ENCODE data around the gene BMP4. TPM values are rescaled to one million over a fixed set of nuclear protein-coding genes. Genes with fewer than 3 reads are reported as not detected.

BMP4 gene
- total RNA-seq, 4 donors from 2014 or later, result 9.1 to 24.5 (median 19.0) TPM

GRCh38 chr14:53971521-53971920 is 14.9 kb upstream of the BMP4 start:
- WGBS, 2 donors, result 89 to 95% methylated on average over 4 of the region's 4 CpGs
- intact Hi-C loops (cut with DNase I; ENCODE audit: low total_unique reads), result no loop called here
- no peak for TF ChIP-seq CTCF (IDR thresholded peaks at IDR 0.05)
- no peak for TF ChIP-seq POLR2A (IDR thresholded peaks at IDR 0.05)
- H3K4me3 ChIP-seq (ENCODE audit: low read depth, poor library complexity, severe bottlenecking), result no peak overlapping the region
- DNase-seq (ENCODE audit: low spot score in 2 of 2), result no peak

- TF ChIP-seq CTCF (IDR thresholded peaks at IDR 0.05) (no peak), POLR2A (IDR thresholded peaks at IDR 0.05) (no peak)
- intact Hi-C loops (cut with DNase I; ENCODE audit: low total_unique reads), result no loop called here
Measured at GRCh38 chr14:53969326-53969725, 12.7 kb upstream of the BMP4 start.

GRCh38 chr14:53968726-53969125 is 12.1 kb upstream of the BMP4 start:
- DNase-seq (ENCODE audit: low spot score in 2 of 2), result no peak
- intact Hi-C loops (cut with DNase I; ENCODE audit: low total_unique reads), result no loop called here
- WGBS, 2 donors, result 88 to 92% methylated on average over 3 of the region's 3 CpGs
- no peak for TF ChIP-seq CTCF (IDR thresholded peaks at IDR 0.05)
- no peak for TF ChIP-seq POLR2A (IDR thresholded peaks at IDR 0.05)
- H3K4me3 ChIP-seq (ENCODE audit: low read depth, poor library complexity, severe bottlenecking), result no peak overlapping the region

More at GRCh38 chr14:53969326-53969725, 12.7 kb upstream of the BMP4 start:
- DNase-seq (ENCODE audit: low spot score in 2 of 2), result no peak
- no peak overlapping the region for H3K4me3 ChIP-seq (ENCODE audit: low read depth, poor library complexity, severe bottlenecking)

GRCh38 chr14:53967606-53968005 is 11.0 kb upstream of the BMP4 start:
- 85 to 89% methylated on average over 2 of the region's 2 CpGs for WGBS, 2 donors
- no peak for TF ChIP-seq CTCF (IDR thresholded peaks at IDR 0.05)
- no peak for TF ChIP-seq POLR2A (IDR thresholded peaks at IDR 0.05)
- no peak for DNase-seq (ENCODE audit: low spot score in 2 of 2)
- intact Hi-C loops (cut with DNase I; ENCODE audit: low total_unique reads), result no loop called here
- H3K4me3 ChIP-seq (ENCODE audit: low read depth, poor library complexity, severe bottlenecking), result no peak overlapping the region

GRCh38 chr14:53964249-53964648 is 7.6 kb upstream of the BMP4 start:
- no peak for DNase-seq (ENCODE audit: low spot score in 2 of 2)
- 78 to 80% methylated on average over 4 of the region's 4 CpGs for WGBS, 2 donors
- intact Hi-C loops (cut with DNase I; ENCODE audit: low total_unique reads), result no loop called here
- H3K4me3 ChIP-seq (ENCODE audit: low read depth, poor library complexity, severe bottlenecking), result no peak overlapping the region
- no peak for TF ChIP-seq CTCF (IDR thresholded peaks at IDR 0.05)
- TF ChIP-seq POLR2A (IDR thresholded peaks at IDR 0.05), result no peak

All from lower leg skin (tissue), 4 donors.